ENCODE measurements around the gene FRMD5. TPM values are rescaled to one million over a fixed set of nuclear protein-coding genes. Genes with fewer than 3 reads are reported as not detected.
"Not testable (repeated sequence)": the region's sequence is repeated elsewhere in the genome, so short reads cannot be mapped to it uniquely, and the experiment has no call there.

FRMD5 gene
- total and polyA plus RNA-seq, 2 experiments from 2014 or later: 5.9 to 10.1 TPM

GRCh38 chr15:44034334-44034733 lies 160.7 kb downstream of the FRMD5 start (continued):
- no peak for TF ChIP-seq CREB1 (CRISPR knock-in tag; IDR thresholded peaks at IDR 0.05; ENCODE audit: low read depth)
- no peak for TF ChIP-seq JUNB (IDR thresholded peaks at IDR 0.05; ENCODE audit: unreplicated experiment)
- TF ChIP-seq POLR2AphosphoS5 (IDR thresholded peaks at IDR 0.05; ENCODE audit: low read depth): no peak
- TF ChIP-seq CTCF (conservative IDR thresholded peaks at IDR 0.05; ENCODE audit: low read depth in 2 of 2): no peak

- Histone ChIP-seq H3K36me3 (ENCODE audit: insufficient read depth) (no peaks in the 10 kb centered on the region), H3K27ac (ENCODE audit: low read depth) (no peak overlapping the region), H3K4me2 (no peak overlapping the region), H2AFZ (no peak overlapping the region), H3F3A (replicated peaks; ENCODE audit: low read depth) (no peaks in the 10 kb centered on the region), H3K4me3 (no peak overlapping the region), H4K20me1 (replicated peaks; ENCODE audit: insufficient read depth) (no peaks in the 10 kb centered on the region), H3K9me2 (ENCODE audit: insufficient read depth) (no peaks in the 10 kb centered on the region), H3K27me3 (ENCODE audit: insufficient read depth) (no peaks in the 10 kb centered on the region), H3K4me1 (ENCODE audit: insufficient read depth) (peaks cover 24% of the 10 kb centered on the region), H3K79me2 (replicated peaks; ENCODE audit: insufficient read depth) (no peaks in the 10 kb centered on the region)
- no peaks in the 10 kb centered on the region; the same call in 2 of the 3 replicates for H3K9me3 Mint-ChIP-seq
- TF ChIP-seq CTCF (conservative IDR thresholded peaks at IDR 0.05; ENCODE audit: low read depth in 2 of 2) (no peak), ETS1 (IDR thresholded peaks at IDR 0.05) (no peak)
- H3K36me3 Mint-ChIP-seq (ENCODE audit: low read depth): no peaks in the 10 kb centered on the region
- no peaks in the 10 kb centered on the region for H3K27me3 Mint-ChIP-seq (ENCODE audit: insufficient read depth, low read depth, poor library complexity)
- no peak for ATAC-seq
- H3K27ac Mint-ChIP-seq: no peak overlapping the region
- no peak overlapping the region for H3K4me3 Mint-ChIP-seq
- H3K4me1 Mint-ChIP-seq: peaks cover 24% of the 10 kb centered on the region
- no peak for DNase-seq (ENCODE audit: low spot score)
These were observed 161.2 kb downstream of the FRMD5 start for GRCh38 chr15:44033894-44034293.

- not testable (repeated sequence) for H3K79me2 ChIP-seq (replicated peaks; ENCODE audit: insufficient read depth); H3K27ac Mint-ChIP-seq; H3K27me3 Mint-ChIP-seq (ENCODE audit: insufficient read depth, low read depth, poor library complexity); H3K36me3 ChIP-seq (ENCODE audit: insufficient read depth); H3K36me3 Mint-ChIP-seq (ENCODE audit: low read depth); H4K20me1 ChIP-seq (replicated peaks; ENCODE audit: insufficient read depth); H3K4me2 ChIP-seq; H3K4me3 Mint-ChIP-seq; ATAC-seq; H3K27me3 ChIP-seq (ENCODE audit: insufficient read depth); H3K27ac ChIP-seq (ENCODE audit: low read depth); H3K4me3 ChIP-seq; H3K9me3 Mint-ChIP-seq; DNase-seq (ENCODE audit: low spot score); H2AFZ ChIP-seq; H3F3A ChIP-seq (replicated peaks; ENCODE audit: low read depth); H3K9me2 ChIP-seq (ENCODE audit: insufficient read depth)
- H3K4me1 Mint-ChIP-seq: peaks cover 26% of the 10 kb centered on the region
- H3K4me1 ChIP-seq (ENCODE audit: insufficient read depth): peaks cover 22% of the 10 kb centered on the region
These were observed 162.3 kb downstream of the FRMD5 start for GRCh38 chr15:44032820-44033219.

All from GM23338 (cell line).